Endothelial cell of umbilical vein (primary cell): Measurements from ENCODE around the gene PTPN13. TPM values are rescaled to one million over a fixed set of nuclear protein-coding genes. Genes with fewer than 3 reads are reported as not detected.

ENCODE experiments used
- BruUV-seq: library from RNA; stranded (reverse); fragments of 400-500 nt; replicated peaks from 2 replicates; lab custom pipeline; 2021; lab: Mats Ljungman, UMichigan
- CTCF ChIA-PET: fragments of 300-600, 350-600 bp; sonication (Branson Sonifier 250); formaldehyde crosslinking; loops from one replicate; lab custom pipeline; 2021; ENCODE audit warnings: antibody characterized with exemption, inconsistent platforms; lab: Charles Lee
- POLR2A ChIA-PET: fragments of 300-600, 350-600 bp; sonication (Branson Sonifier 250); formaldehyde crosslinking; loops from one replicate; lab custom pipeline; 2021; ENCODE audit warnings: antibody characterized with exemption, inconsistent platforms; lab: Charles Lee
- DNase-seq: peaks from one replicate; pipeline ENCODE4 v3.0.0-alpha.2; 2011; ENCODE audit warnings: low read depth, low spot score
- FAIRE-seq: peaks from 2 replicates; lab custom pipeline; 2011; peaks lifted over from hg19 to GRCh38; lab: Jason Lieb, UNC
- H2AFZ ChIP-seq: 2 replicates; pipeline ENCODE4 v1.6.0; 2012; ENCODE audit warnings: low read depth, low read length, control low read depth, inconsistent platforms
- H3K27ac ChIP-seq: 2 replicates; pipeline ENCODE4 v1.5.1; 2011; ENCODE audit warnings: low read depth, mild to moderate bottlenecking, control low read depth, low read length, moderate library complexity; ENCODE audit not compliant: insufficient read depth
- H3K27me3 ChIP-seq, 2 experiments: 2 replicates each; pipeline versions ENCODE4 v1.6.0 to v1.6.1; 2011; ENCODE audit warnings: low read length in 2 of 2, mixed read lengths in 1 of 2; ENCODE audit not compliant: control insufficient read depth in 2 of 2, insufficient read depth in 2 of 2
- H3K36me3 ChIP-seq, 2 experiments: 2 replicates in 1 of 2; 3 replicates in 1 of 2; pipeline ENCODE4 v1.5.1; 2011; ENCODE audit warnings: low read length in 2 of 2, mild to moderate bottlenecking in 1 of 2, moderate library complexity in 1 of 2; ENCODE audit not compliant: control insufficient read depth in 2 of 2, insufficient read depth in 2 of 2; ENCODE audit errors: extremely low read depth in 1 of 2
- H3K4me1 ChIP-seq: 3 replicates; pipeline ENCODE4 v1.5.1; 2011; ENCODE audit warnings: mild to moderate bottlenecking, low read length; ENCODE audit not compliant: control insufficient read depth, insufficient read depth; ENCODE audit errors: extremely low read depth
- H3K4me2 ChIP-seq: 2 replicates; pipeline ENCODE4 v1.6.1; 2011; ENCODE audit warnings: low read length, control low read depth, mixed read lengths; ENCODE audit not compliant: insufficient read depth
- H3K4me3 ChIP-seq, 3 experiments: fragments of 200-600 bp in 1 of 3; sonication (generic), shearing (Covaris generic) in 1 of 3; replicated peaks in 1 of 3; 2 replicates each; pipeline ENCODE4 v1.5.1; 2011 to 2016; ENCODE audit warnings: control low read depth in 3 of 3, low read length in 3 of 3, mild to moderate bottlenecking in 2 of 3, inconsistent platforms in 1 of 3, low read depth in 1 of 3, moderate library complexity in 1 of 3; ENCODE audit not compliant: insufficient read depth in 1 of 3
- H3K79me2 ChIP-seq: 2 replicates; pipeline ENCODE4 v1.6.0; 2012; ENCODE audit warnings: low read length, inconsistent platforms; ENCODE audit not compliant: control insufficient read depth, insufficient read depth
- H3K9ac ChIP-seq: replicated peaks from 2 replicates; pipeline ENCODE3; 2011; ENCODE audit warnings: low read length, control low read depth; ENCODE audit not compliant: insufficient read depth; ENCODE audit errors: extremely low read depth
- H3K9me1 ChIP-seq: replicated peaks from 3 replicates; pipeline ENCODE4 v1.6.0; 2011; ENCODE audit warnings: mild to moderate bottlenecking, low read length; ENCODE audit not compliant: control insufficient read depth, insufficient read depth; ENCODE audit errors: extremely low read depth
- H3K9me3 ChIP-seq: replicated peaks from 2 replicates; pipeline ENCODE4 v1.5.1; 2012; ENCODE audit warnings: low read length, inconsistent platforms; ENCODE audit not compliant: control insufficient read depth, insufficient read depth
- H4K20me1 ChIP-seq: replicated peaks from 2 replicates; pipeline ENCODE3; 2011; ENCODE audit warnings: mild to moderate bottlenecking, low read length; ENCODE audit not compliant: control insufficient read depth, insufficient read depth; ENCODE audit errors: extremely low read depth
- EZH2 ChIP-seq: IDR thresholded peaks from 2 replicates; pipeline ENCODE4 v1.6.1; 2012; ENCODE audit warnings: borderline replicate concordance, low read depth, mild to moderate bottlenecking, moderate library complexity, low read length, inconsistent platforms; ENCODE audit not compliant: severe bottlenecking
- FOS ChIP-seq: IDR thresholded peaks from 2 replicates; pipeline ENCODE4 v1.6.1; 2011; ENCODE audit warnings: mild to moderate bottlenecking, low read length, moderate library complexity, borderline replicate concordance; ENCODE audit not compliant: insufficient read depth
- MAX ChIP-seq: IDR thresholded peaks from 2 replicates; pipeline ENCODE4 v1.6.1; 2011; ENCODE audit not compliant: insufficient read depth, insufficient read length
- MYC ChIP-seq: IDR thresholded peaks from one replicate; pipeline ENCODE4 v1.6.1; 2011; ENCODE audit warnings: mild to moderate bottlenecking, low read depth, low read length
- POLR2AphosphoS5 ChIP-seq: IDR thresholded peaks from 2 replicates; pipeline ENCODE4 v1.6.1; 2012; ENCODE audit warnings: low read depth, mild to moderate bottlenecking, control low read depth, low read length, moderate library complexity; ENCODE audit not compliant: insufficient read depth
- dilution Hi-C: fragments of 300-500 bp; cut with MboI; formaldehyde crosslinking; loops from one replicate; pipeline ENCODE4 v1.15.0; 2019; ENCODE audit warnings: low sequenced_read_pairs; ENCODE audit not compliant: extremely low pct_ligation_motif_present
- intact Hi-C: fragments of 100-400 bp; cut with micrococcal nuclease; formaldehyde crosslinking; loops from one replicate; pipeline ENCODE4 v1.10.0; 2022
- polyA plus RNA-seq, 4 experiments: library from polyadenylated mRNA; depleted of rRNA in 3 of 4; stranded (reverse) in 3 of 4; unstranded in 1 of 4; fragments of >200 nt; gene quantifications; 2 replicates each; pipeline versions ENCODE4 v1.2.1 to v1.2.3, GENCODE V29; 2011 to 2012; ENCODE audit warnings: missing spikeins in 1 of 4
- total RNA-seq: library from RNA; stranded (reverse); gene quantifications from 2 replicates; pipeline ENCODE4 v1.2.3, GENCODE V29; 2021

The PTPN13 gene
- total and polyA plus RNA-seq, 2 donors (not counting 3 experiments of a cell fraction or from before 2014, with no cell fraction given), result 0.69 to 2.9 TPM

- no peaks in the 10 kb centered on the region for H3K9me3 ChIP-seq
- ChIA-PET POLR2A (no interaction called here), CTCF (interaction anchor here (0.8 to 1.3 kb wide), 2 partner anchors 298 to 324 kb away, joined by 3 read pairs; no protein-coding TSS in a partner anchor)
- no peak overlapping the region for H3K27ac ChIP-seq
- no peaks in the 10 kb centered on the region for H3K36me3 ChIP-seq
- H3K4me1 ChIP-seq, result peaks cover 7% of the 10 kb centered on the region
- no peak overlapping the region for H3K4me2 ChIP-seq
- dilution Hi-C loops, result no loop called here
- no peaks in the 10 kb centered on the region for H3K27me3 ChIP-seq
- DNase-seq (no peak), FAIRE-seq (no peak)
- H3K4me3 ChIP-seq, result no peak overlapping the region
- no peak overlapping the region for H3K9ac ChIP-seq
- no peak overlapping the region for H2AFZ ChIP-seq
- no TSS peak for BruUV-seq
- intact Hi-C loops, result loop anchor here (5.0 kb wide), 1 partner anchor 322 kb away; no protein-coding TSS in a partner anchor
- H3K79me2 ChIP-seq, result no peaks in the 10 kb centered on the region
- no peaks in the 10 kb centered on the region for H3K9me1 ChIP-seq
- H4K20me1 ChIP-seq, result no peaks in the 10 kb centered on the region
- TF ChIP-seq EZH2 (no peak), MYC (no peak)
Observed at GRCh38 chr4:86819561-86819960, 225.4 kb downstream of the PTPN13 start.

GRCh38 chr4:86821151-86821550, 227.0 kb downstream of the PTPN13 start:
- CTCF ChIA-PET, result no interaction called here

More at GRCh38 chr4:86821151-86821550, 227.0 kb downstream of the PTPN13 start:
- intact Hi-C loops, result no loop called here
- POLR2A ChIA-PET, result no interaction called here
- Histone ChIP-seq H3K4me3 (no peak overlapping the region), H3K79me2 (no peaks in the 10 kb centered on the region), H3K4me2 (no peak overlapping the region), H3K9ac (no peak overlapping the region), H3K27me3 (no peaks in the 10 kb centered on the region), H2AFZ (no peak overlapping the region), H4K20me1 (no peaks in the 10 kb centered on the region), H3K9me3 (no peaks in the 10 kb centered on the region), H3K36me3 (no peaks in the 10 kb centered on the region), H3K9me1 (no peaks in the 10 kb centered on the region), H3K4me1 (peaks cover 7% of the 10 kb centered on the region), H3K27ac (no peak overlapping the region)
- FAIRE-seq (no peak), DNase-seq (no peak)
- dilution Hi-C loops, result no loop called here
- BruUV-seq, result no TSS peak
- TF ChIP-seq POLR2AphosphoS5, result no peak
- no peak for TF ChIP-seq FOS
- no peak for TF ChIP-seq EZH2
- no peak for TF ChIP-seq MAX
